ENCODE results near the gene ARHGEF4. TPM values are rescaled to one million over a fixed set of nuclear protein-coding genes. Genes with fewer than 3 reads are reported as not detected.

The ARHGEF4 gene
- total RNA-seq, 1 experiment from 2014 or later = 4.0 TPM

DNA sequence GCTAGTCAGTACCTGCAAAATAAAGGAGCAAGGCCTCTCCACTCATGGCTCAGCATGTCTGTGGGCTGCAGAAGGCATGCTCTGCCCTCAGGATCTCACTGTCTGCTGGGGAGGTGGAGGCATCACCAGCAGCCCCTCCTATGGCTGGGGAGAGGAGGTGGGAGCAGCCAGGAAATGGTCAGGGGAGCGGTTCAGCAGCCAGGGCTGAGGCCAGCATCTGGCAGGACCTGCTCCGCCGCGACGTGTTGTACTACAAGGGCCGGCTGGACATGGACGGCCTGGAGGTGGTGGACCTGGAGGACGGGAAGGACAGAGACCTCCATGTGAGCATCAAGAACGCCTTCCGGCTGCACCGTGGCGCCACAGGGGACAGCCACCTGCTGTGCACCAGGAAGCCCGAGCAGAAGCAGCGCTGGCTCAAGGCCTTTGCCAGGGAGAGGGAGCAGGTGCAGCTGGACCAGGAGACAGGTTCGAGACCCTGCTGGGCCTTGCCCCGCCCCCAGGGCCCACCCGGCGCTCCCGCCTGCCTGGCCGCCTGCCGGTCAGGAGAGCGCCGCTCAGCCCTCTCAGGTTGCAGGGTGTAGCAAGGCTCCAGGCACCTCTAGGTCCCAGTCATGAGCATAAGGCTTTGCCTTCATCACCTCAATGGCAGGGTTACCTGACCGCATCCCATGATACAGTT, 207.5 kb downstream of the ARHGEF4 start:
- in situ Hi-C loops (cut with HindIII; ENCODE audit: low pct_unique_long_range_greater_than_20kb, low sequenced_read_pairs) = no loop called here
- DNase-seq (ENCODE audit: low read depth, low spot score) = no peak

DNA sequence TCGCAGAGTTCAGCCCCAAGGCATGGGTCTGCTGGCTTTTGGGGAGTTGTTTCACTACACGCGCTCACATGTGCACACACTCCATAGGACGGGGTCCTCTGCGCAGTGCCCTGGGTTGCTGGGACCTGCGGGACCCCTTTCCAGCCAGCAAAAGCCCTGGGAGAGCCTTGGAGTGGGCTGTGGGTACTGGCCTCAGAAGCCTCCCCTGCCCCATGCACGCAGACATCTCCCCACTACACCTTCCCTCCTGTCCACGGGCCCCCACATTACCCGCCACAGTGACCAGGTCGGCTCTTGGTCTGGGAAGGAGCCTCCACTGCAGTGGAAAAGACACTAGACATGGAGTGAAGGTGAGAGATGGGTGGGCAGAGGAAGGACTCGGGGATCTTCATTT, 208.0 kb downstream of the ARHGEF4 start:
- DNase-seq (ENCODE audit: low read depth, low spot score) = no peak
- in situ Hi-C loops (cut with HindIII; ENCODE audit: low pct_unique_long_range_greater_than_20kb, low sequenced_read_pairs) = no loop called here

DNA sequence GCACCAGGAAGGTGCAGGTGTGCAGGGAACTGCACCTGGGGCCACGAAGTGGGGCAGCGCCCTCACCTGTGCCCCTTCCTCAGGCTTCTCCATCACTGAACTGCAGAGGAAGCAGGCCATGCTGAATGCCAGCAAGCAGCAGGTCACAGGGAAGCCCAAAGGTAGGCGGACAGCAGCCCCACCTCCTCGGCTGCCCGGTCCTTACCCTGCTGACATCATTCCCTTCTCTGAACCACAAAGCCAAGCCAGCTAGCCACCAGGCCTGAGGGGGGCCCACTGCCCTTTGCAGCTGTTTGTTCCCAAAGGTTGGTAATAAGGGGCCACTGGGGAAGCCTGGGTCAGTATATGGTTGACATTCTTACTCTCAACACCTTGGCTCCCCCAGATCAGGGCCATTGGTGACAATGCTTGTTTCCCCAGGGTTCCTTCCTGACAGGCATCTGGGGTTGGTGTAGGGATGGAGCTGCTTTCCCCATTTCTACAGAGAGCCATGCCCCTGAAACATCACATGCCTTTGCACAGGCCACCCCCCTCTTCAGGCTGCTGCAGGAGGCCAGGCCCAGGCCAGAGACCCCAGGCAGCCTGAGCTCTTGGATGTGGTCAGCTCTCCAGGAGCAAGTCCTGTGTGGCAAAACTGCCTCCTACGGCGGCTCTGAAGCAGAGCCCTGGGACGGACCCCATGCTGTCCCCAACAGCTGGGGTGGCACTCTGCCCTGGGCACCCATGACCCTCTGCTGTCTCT, 208.7 kb downstream of the ARHGEF4 start:
- in situ Hi-C loops (cut with HindIII; ENCODE audit: low pct_unique_long_range_greater_than_20kb, low sequenced_read_pairs) = no loop called here
- no peak for DNase-seq (ENCODE audit: low read depth, low spot score)

DNA sequence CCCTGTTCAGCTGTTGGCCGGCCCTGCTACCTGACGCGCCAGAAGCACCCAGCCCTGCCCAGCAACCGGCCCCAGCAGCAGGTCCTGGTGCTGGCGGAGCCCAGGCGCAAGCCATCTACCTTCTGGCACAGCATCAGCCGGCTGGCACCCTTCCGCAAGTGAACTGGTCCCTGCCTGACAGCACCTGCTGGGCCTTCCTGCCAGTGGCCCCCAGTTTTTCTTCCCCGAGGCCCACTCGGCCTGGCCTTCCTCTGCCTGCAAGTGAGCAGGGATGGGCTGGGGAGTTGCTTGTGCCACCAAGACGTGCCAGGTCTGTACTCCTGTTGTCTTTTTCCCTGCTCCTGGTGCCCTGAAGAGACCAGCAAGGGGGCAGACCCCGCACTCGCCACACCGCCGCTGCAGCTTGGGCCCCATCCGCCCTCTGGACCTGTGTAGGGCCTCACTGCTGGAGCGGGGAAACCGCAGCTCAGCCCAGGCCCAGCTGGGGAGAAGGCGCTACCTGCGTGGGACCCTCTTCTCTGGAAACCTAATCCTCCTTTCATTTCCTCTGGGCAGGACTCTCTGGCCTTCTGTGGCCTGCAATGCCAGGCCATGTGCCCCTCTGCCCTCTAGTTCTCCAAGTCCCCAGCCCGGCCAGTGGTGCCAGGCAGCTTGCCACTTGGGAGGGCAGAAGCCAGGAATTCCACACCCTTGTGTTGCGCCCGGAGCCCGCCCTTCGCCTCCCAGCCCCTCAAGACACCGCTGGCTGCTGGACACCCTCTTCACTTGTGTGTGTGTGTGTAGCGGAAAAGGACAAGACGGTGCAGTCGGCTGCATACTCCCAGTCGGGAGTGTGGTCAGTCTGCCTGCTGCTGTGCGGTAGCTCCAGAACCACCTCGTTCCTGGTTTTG, 209.6 kb downstream of the ARHGEF4 start:
- in situ Hi-C loops (cut with HindIII; ENCODE audit: low pct_unique_long_range_greater_than_20kb, low sequenced_read_pairs) = no loop called here
- no peak for DNase-seq (ENCODE audit: low read depth, low spot score)

DNA sequence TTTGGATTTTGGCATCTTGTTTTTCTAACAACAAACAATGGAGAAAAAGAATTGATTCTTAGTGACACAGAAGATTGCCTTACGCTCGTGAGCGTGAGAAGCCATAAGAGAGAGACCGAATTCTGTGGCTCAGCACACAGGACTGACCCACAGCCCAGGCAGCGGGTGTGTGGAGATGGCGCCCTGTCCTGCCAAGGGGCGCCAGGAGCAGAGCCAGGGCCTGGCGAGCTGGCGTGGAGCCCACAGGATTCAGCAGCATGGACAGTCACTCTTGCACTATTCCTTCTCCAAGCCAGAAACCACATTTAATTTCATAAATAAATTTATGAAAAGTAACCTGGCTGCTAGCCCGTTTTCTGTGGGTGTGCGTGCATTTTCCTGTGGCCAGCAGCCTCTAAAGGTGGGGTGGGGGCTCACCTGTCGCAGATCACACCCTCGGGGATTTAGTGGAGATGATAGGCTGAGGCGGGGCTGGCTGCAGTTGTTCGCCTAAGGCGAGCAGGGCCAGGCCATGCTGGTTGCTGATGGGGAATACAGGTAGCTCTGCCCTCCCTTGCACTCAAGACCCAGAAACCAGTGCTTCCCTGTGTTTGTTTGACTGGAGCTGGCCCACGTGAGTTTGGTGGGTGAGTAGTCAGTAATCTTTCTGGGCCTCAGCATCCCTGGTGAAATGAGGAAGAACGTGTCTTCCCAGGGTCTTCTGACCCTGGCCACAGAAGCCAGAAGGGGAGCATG, 210.4 kb downstream of the ARHGEF4 start:
- in situ Hi-C loops (cut with HindIII; ENCODE audit: low pct_unique_long_range_greater_than_20kb, low sequenced_read_pairs) = no loop called here
- no peak for DNase-seq (ENCODE audit: low read depth, low spot score)

DNA sequence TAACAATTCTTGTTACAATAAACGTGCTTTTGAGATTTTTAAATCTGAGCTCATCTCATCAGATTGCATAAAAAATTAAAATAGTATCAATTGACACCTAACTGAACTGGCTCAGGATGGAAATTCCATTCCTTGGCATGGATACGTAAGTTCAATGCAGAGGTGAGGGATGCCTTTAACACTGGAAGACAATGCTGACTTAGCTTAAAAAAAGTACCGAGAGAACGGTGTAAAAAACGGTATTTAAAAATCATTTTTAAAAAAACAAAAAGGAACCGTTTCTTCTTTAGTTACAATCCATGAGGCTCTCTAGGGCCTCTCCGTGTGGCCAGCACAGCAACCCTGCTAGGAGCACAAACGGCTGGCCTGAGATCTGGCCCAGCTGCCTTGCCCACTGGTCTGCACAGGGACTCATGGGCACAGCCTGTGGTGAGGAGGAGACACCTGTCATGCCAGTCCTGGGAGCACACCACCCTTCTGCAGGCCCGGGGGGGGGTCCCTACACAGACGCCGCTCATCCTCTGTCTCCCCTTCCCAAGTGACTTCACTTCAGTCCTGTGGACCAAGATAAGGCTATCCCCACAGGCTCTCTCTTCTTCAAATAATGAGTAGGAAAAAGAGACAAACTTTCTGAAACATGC, 211.3 kb downstream of the ARHGEF4 start:
- DNase-seq (ENCODE audit: low read depth, low spot score) = no peak
- in situ Hi-C loops (cut with HindIII; ENCODE audit: low pct_unique_long_range_greater_than_20kb, low sequenced_read_pairs) = no loop called here

DNA sequence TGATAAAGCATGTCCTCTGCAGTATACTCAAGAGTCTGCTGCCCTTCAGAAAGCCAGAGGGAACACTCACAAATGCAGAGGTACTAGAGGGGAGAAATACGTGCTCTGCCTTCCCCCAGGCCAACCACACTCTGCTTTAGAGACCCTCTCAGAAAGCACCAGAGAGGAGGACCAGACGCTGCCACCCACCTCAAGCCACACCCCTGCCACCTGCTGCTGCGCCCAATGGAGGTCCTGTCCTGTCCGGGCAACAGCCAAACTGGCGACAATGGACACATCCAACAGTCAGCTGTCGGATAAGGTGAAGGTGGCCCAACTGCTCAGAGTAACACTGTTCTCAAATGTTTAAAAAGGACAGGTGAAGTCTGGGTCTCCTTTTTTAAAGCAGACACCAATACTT, 211.9 kb downstream of the ARHGEF4 start:
- in situ Hi-C loops (cut with HindIII; ENCODE audit: low pct_unique_long_range_greater_than_20kb, low sequenced_read_pairs) = no loop called here
- no peak for DNase-seq (ENCODE audit: low read depth, low spot score)

DNA sequence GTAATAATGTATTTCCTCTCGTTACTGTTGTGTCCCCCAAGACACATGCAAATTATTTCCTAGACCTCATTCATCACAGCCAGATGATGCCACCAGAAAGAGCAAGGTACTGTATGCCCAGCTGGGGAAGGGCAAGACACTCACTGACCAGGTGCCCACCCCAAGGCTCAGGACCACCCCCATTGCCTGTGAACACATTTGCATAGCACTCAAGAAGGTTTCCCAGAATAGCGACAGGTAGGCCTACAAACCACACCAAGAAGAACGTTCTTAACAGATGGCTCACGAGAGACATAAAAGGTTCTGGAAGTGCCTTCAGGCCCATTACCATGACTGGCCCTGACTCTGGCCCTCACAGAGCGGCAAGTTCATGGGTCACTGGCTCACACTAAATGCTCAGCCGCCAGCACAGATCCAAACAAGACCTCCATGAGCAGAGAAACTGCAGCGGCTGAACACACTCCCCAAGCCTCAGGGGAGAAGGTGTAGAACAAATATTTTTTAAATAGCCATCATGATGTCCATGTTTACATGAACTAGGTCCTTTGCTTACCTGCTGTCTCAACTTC, 212.5 kb downstream of the ARHGEF4 start:
- no peak for DNase-seq (ENCODE audit: low read depth, low spot score)
- in situ Hi-C loops (cut with HindIII; ENCODE audit: low pct_unique_long_range_greater_than_20kb, low sequenced_read_pairs) = no loop called here

DNA sequence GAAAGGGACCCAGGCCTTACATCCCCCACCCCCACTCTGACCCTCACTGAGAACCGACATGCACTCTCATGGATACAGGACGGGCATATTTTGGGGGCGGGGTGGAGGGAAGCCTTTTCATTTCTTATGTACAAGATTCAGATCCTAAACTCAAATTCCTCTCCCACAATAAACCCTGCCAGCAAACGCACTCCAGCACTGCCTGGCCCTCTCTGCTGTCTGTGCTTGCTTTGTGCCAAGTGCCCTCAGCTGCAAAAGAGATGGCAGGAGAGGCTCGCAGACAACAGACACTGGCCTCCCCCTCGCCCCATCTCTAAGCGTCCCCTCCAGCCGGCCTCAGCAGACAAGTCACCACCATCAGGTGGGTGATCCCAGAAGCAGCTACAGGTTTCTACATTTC, 214.2 kb downstream of the ARHGEF4 start:
- DNase-seq (ENCODE audit: low read depth, low spot score) = no peak
- in situ Hi-C loops (cut with HindIII; ENCODE audit: low pct_unique_long_range_greater_than_20kb, low sequenced_read_pairs) = no loop called here

DNA sequence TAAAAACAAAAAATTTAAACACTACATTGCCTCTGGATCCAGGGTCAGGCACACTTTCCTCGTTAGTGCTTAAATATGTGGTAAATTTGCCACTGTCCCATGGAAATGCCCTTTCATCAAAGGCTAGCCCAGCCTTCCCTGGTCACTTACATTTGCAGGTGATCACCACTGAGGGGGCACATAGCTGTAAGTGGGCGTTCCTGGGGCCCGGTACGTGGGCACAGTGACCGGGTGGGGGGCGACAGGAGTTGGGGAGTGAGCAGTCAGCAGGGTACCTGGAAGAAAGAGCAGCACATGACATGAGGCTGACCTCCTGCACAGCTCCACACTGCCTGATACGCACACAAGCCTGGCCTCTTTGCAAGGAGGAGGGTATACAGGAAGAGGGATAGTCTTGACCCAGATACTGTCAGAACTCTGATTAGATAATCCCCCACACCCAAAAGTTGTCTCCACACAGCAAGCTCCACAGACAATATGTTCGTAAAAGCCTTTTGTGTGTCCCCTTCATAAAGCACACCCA, 216.1 kb downstream of the ARHGEF4 start:
- no peak for DNase-seq (ENCODE audit: low read depth, low spot score)

DNA sequence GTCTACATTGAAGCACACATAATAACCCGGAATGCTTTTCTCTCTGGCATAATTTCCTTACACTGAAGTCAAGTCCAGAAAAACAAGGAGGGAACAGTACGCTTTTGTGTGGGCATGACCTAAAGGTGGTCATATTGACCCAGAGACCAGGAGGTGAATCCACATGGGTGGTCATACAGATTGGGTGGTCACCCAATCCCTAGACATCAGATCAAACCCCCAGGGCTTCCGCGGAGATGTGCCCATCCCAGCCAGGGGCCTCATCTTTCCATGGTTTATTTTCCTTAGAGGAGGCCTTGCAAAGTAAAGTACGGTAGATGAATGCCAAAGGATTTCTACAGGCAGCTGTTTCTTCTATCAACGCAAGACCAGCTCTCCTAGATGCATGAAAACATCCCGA, 217.8 kb downstream of the ARHGEF4 start:
- DNase-seq (ENCODE audit: low read depth, low spot score) = no peak
- in situ Hi-C loops (cut with HindIII; ENCODE audit: low pct_unique_long_range_greater_than_20kb, low sequenced_read_pairs) = no loop called here

More for the DNA sequence above, 216.1 kb downstream of the ARHGEF4 start:
- in situ Hi-C loops (cut with HindIII; ENCODE audit: low pct_unique_long_range_greater_than_20kb, low sequenced_read_pairs) = no loop called here

DNA sequence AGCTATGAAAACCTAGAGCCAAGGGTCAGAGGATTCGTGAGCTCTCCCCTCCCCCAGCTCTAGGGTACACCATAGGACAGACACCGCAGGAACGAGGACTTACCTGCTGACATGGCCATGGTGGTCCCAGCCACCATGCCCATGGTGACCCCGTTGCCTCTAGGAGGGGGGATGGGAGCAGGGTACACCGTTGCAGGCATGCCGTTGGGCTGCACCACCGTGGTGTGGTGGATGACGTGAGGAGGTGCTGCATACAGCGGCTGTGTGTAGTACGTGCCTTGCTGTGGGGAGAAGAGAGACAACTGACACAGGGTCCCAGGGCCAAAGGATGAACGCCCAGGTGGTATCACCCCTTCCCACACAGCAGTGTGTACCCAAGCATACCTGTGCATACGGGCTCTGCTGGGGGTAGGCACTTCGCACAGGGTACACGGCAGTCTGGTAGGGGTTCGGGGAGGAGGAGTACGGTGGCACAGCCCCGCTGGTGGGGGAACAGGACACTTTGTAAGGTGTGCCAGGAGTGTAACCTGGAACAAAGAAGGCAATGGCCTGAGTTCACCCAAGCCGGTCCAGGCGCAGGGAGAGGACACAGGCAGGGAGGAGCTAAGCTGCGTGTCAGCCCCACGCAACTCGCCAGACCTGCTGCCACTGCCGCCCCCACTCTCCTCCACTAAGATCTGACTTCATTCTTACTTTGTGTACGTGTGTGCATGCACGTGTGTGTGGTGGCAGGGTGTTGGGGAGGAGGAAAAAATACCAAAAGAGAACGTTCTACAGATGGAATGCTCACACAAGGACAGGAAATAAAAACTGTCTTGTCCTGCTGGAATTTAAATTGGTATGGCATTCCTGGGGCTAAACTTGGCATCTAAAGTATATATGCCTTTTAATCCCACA, 218.7 kb downstream of the ARHGEF4 start:
- in situ Hi-C loops (cut with HindIII; ENCODE audit: low pct_unique_long_range_greater_than_20kb, low sequenced_read_pairs) = no loop called here
- DNase-seq (ENCODE audit: low read depth, low spot score) = no peak

DNA sequence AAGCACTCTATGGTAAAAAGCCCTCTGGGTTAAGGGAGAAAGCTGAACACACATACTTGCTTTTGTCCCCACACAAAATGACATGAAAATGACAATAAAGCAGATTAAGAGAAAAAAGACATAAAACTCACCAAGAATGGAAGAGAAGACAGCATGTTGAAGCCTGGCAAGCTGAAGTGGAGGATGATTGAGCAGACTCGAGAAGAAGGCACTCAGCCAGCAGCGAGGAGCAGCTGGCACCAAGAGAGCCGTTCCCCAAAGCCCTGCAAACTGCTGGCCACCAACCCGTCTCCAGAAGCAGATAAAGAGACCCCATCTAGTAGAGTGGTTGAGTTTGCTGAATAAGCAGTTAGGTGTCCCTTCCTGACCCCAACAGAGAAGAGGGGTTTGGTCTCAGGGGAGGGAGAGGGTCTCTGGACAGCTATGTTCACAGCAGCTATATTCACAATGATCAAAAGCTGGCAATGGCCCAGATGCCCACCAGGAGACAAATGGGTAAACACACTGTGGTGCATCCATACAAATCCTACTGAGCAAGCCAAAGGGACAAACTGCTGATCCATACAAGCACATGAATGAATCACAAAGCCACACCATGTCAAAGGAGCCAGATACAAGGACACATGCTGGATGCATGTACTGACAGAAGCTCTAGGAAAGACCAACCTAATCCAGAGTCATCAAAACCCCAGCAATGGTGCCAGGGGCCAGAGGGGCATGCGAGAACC, 219.7 kb downstream of the ARHGEF4 start:
- in situ Hi-C loops (cut with HindIII; ENCODE audit: low pct_unique_long_range_greater_than_20kb, low sequenced_read_pairs) = no loop called here
- no peak for DNase-seq (ENCODE audit: low read depth, low spot score)

DNA sequence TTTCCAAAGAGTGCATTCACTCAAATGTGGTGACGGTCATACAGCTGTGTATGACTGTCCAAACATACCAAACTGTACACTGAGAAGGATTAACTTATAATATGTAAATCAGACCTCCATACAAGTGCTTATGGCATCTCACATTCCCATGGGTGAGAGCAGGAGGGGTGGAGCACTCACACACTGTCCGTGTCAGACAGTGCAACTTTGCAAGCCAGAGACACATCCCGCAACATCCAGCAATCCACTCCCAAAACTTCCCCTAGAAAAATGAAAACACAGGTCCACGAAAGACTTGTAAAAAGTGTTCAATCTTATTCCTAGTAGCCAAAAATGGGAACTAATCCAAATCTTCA, 220.2 kb downstream of the ARHGEF4 start:
- in situ Hi-C loops (cut with HindIII; ENCODE audit: low pct_unique_long_range_greater_than_20kb, low sequenced_read_pairs) = no loop called here
- DNase-seq (ENCODE audit: low read depth, low spot score) = no peak

DNA sequence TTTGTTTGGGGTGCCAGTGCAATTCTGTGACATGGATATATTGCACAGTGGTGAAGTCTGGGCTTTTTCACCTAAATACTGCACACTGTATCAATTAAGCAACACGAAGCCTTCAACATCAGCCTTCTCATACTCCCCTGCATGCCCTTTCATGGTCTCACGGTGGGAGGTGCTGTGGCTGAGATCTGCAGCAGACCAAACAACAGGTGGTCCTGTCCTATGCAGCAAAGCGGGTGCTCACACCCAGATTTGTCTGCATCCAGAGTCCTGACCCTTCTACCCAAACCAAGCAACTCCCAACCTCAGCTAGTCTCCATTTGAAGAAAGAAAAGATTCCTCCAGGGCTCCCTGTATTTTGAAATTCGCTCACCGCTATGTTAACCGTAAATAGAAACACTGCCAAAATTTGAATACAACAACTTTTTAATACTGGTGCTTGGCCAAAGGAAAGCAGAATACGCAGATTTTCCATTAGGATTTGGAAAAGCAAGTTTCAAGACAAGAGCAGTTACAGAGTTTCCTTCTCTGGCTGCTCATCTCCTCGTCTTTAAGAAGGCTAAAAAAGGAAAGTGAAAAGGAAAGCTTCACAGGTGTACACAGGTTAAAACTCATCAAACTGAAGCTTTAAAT, 221.6 kb downstream of the ARHGEF4 start:
- DNase-seq (ENCODE audit: low read depth, low spot score) = no peak
- in situ Hi-C loops (cut with HindIII; ENCODE audit: low pct_unique_long_range_greater_than_20kb, low sequenced_read_pairs) = no loop called here
